GM21367 (cell line): ENCODE measurements around the gene STK16.

Source experiments
- ATAC-seq: cut with Tn5 transposase; IDR thresholded peaks from one replicate; pipeline ENCODE4 v1.9.1; 2021; ENCODE audit not compliant: unreplicated experiment

STK16 gene

GRCh38 chr2:219213486-219214071 lies 31.7 kb upstream of the STK16 start:
- no peak for ATAC-seq

GRCh38 chr2:219214141-219214540 lies 31.1 kb upstream of the STK16 start:
- ATAC-seq, result no peak

GRCh38 chr2:219214786-219215185 lies 30.5 kb upstream of the STK16 start:
- no peak for ATAC-seq

GRCh38 chr2:219215871-219216534 lies 29.3 kb upstream of the STK16 start:
- ATAC-seq, result no peak

- no peak for ATAC-seq
Measured at GRCh38 chr2:219216535-219216915, 28.8 kb upstream of the STK16 start.

GRCh38 chr2:219218217-219218731 lies 27.0 kb upstream of the STK16 start:
- ATAC-seq, result peak; percentile 3

GRCh38 chr2:219218732-219219701 lies 26.3 kb upstream of the STK16 start, which contains the start of gene ABCB6:
Gene ABCB6 (minus strand): TSS chr2:219218958. CDS start chr2:219218673, 285 bp downstream.
- ATAC-seq, result peak; percentile 71

- no peak for ATAC-seq
Measured at GRCh38 chr2:219219784-219220532, 25.3 kb upstream of the STK16 start.

GRCh38 chr2:219220652-219221402 lies 24.5 kb upstream of the STK16 start:
- ATAC-seq, result no peak

GRCh38 chr2:219221957-219222518 lies 23.2 kb upstream of the STK16 start:
- ATAC-seq, result no peak

GRCh38 chr2:219223831-219224610 lies 21.3 kb upstream of the STK16 start:
- ATAC-seq, result no peak

GRCh38 chr2:219225350-219225749 lies 19.9 kb upstream of the STK16 start:
- no peak for ATAC-seq

- no peak for ATAC-seq
Measured at GRCh38 chr2:219228041-219228910, 17.0 kb upstream of the STK16 start.

GRCh38 chr2:219228911-219229304 lies 16.4 kb upstream of the STK16 start:
- ATAC-seq, result no peak

- peak; percentile 92 for ATAC-seq
Measured at GRCh38 chr2:219229305-219230058, 15.8 kb upstream of the STK16 start, which contains the start of the genes ANKZF1 and ATG9A. Gene ANKZF1 (plus strand): TSS chr2:219229806. CDS start chr2:219230258, 452 bp downstream. Gene ATG9A (minus strand): TSS chr2:219229636. CDS start chr2:219228024, 1,612 bp downstream.

GRCh38 chr2:219230059-219230540 lies 15.2 kb upstream of the STK16 start:
- ATAC-seq, result no peak

- ATAC-seq, result no peak
Measured at GRCh38 chr2:219234331-219234730, 10.9 kb upstream of the STK16 start.
